MM.1S (cell line): ENCODE results near the gene BRD3.

Experiments
- DNase-seq: peaks from one replicate; pipeline ENCODE4 v3.0.0-alpha.2; 2015
- H2AFZ ChIP-seq: fragments of 300-600 bp; sonication (generic); 2 replicates; pipeline ENCODE4 v1.6.0; 2016; ENCODE audit warnings: antibody characterized with exemption, low read length
- H3F3A ChIP-seq: fragments of 300-600 bp; sonication (generic); 2 replicates; pipeline ENCODE4 v1.6.1; 2016; ENCODE audit warnings: mild to moderate bottlenecking, antibody characterized with exemption, low read length, moderate library complexity, mixed read lengths; ENCODE audit not compliant: insufficient read depth
- H3K27ac ChIP-seq: fragments of 300-600 bp; sonication (generic); 2 replicates; pipeline ENCODE4 v1.5.1; 2016; ENCODE audit warnings: mild to moderate bottlenecking, low read length
- H3K27me3 ChIP-seq: fragments of 300-600 bp; sonication (generic); replicated peaks from 2 replicates; pipeline ENCODE4 v1.6.0; 2016; ENCODE audit warnings: low read length; ENCODE audit not compliant: insufficient read depth
- H3K36me3 ChIP-seq: fragments of 300-600 bp; sonication (generic); replicated peaks from 2 replicates; pipeline ENCODE4 v1.6.1; 2016; ENCODE audit warnings: mild to moderate bottlenecking, low read length, mixed read lengths; ENCODE audit not compliant: insufficient read depth
- H3K4me1 ChIP-seq: fragments of 300-600 bp; sonication (generic); 2 replicates; pipeline ENCODE4 v1.6.1; 2016; ENCODE audit warnings: low read length, mixed read lengths
- H3K4me2 ChIP-seq: fragments of 300-600 bp; sonication (generic); 2 replicates; pipeline ENCODE4 v1.6.0; 2016; ENCODE audit warnings: low read depth, low read length
- H3K4me3 ChIP-seq: fragments of 300-600 bp; sonication (generic); 2 replicates; pipeline ENCODE4 v1.5.1; 2016; ENCODE audit warnings: low read length, mixed read lengths
- H3K79me2 ChIP-seq: fragments of 300-600 bp; sonication (generic); 2 replicates; pipeline ENCODE4 v1.6.1; 2016; ENCODE audit warnings: mixed run types, low read length, mixed read lengths
- H3K9ac ChIP-seq: fragments of 300-600 bp; sonication (generic); 2 replicates; pipeline ENCODE4 v1.6.1; 2016; ENCODE audit warnings: low read length, mixed read lengths
- H3K9me2 ChIP-seq: fragments of 300-600 bp; sonication (generic); replicated peaks from 2 replicates; pipeline ENCODE4 v1.6.1; 2016; ENCODE audit warnings: mild to moderate bottlenecking, low read length, mixed read lengths; ENCODE audit not compliant: insufficient read depth
- H3K9me3 ChIP-seq: fragments of 300-600 bp; sonication (generic); replicated peaks from 2 replicates; pipeline ENCODE4 v1.6.1; 2016; ENCODE audit warnings: mild to moderate bottlenecking, low read length, mixed read lengths; ENCODE audit not compliant: insufficient read depth
- H4K20me1 ChIP-seq: fragments of 300-600 bp; sonication (generic); 2 replicates; pipeline ENCODE4 v1.6.1; 2016; ENCODE audit warnings: mild to moderate bottlenecking, low read length, moderate library complexity, mixed read lengths; ENCODE audit not compliant: insufficient read depth
- EZH2 ChIP-seq: fragments of 300-600 bp; sonication (generic); optimal IDR thresholded peaks from 2 replicates; pipeline ENCODE3; 2017; ENCODE audit warnings: low read depth, mild to moderate bottlenecking, antibody characterized with exemption, low read length, mixed read lengths
- EZH2phosphoT487 ChIP-seq: fragments of 300-600 bp; sonication (generic); IDR thresholded peaks from 2 replicates; pipeline ENCODE4 v1.6.1; 2018; ENCODE audit warnings: antibody characterized with exemption, low read length
- TF ChIP-seq, protein P1 (sequence below): fragments of 300-600 bp; sonication (generic); IDR thresholded peaks from 2 replicates; pipeline ENCODE4 v1.5.1; 2016; ENCODE audit warnings: antibody characterized with exemption, low read length, mixed read lengths

BRD3 gene

DNA sequence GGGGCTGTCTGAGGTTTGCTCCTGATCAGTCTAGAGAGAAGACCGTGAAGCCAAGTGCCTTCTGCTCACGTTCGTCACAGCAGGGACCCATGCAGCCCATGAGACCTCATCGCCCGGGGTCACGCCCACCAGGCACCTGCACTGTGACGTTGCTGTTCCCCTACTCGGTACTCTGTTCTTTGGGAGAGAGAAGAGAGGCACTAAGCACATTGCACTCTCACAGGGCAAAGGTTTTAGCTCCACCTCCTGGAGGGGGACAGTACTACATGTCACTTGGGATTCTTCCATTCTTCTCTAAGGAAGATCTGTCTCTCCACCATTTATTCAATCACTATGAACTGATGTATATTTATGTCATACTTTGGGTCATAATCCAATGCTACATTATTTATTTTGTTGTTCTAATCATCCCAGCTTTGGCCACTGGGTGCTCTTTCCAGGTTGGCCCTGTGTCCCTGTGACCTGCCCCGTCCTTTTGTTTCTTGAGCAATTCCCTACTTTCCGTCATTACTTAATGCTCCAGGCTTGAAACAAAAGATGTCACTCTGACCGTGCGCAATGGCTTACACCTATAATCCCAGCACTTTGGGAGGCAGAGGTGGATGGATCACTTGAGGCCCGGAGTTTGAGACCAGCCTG is 31.4 kb upstream of the BRD3 start:
- H3K9me2 ChIP-seq: no peaks in the 10 kb centered on the region
- H3K9me3 ChIP-seq: no peaks in the 10 kb centered on the region
- no peak overlapping the region for H3K9ac ChIP-seq
- no peak overlapping the region for H3K4me2 ChIP-seq
- H3K79me2 ChIP-seq: no peaks in the 10 kb centered on the region
- no peak overlapping the region for H3K27ac ChIP-seq
- no peaks in the 10 kb centered on the region for H3F3A ChIP-seq
- TF ChIP-seq EZH2: no peak
- TF ChIP-seq, protein P1, sequence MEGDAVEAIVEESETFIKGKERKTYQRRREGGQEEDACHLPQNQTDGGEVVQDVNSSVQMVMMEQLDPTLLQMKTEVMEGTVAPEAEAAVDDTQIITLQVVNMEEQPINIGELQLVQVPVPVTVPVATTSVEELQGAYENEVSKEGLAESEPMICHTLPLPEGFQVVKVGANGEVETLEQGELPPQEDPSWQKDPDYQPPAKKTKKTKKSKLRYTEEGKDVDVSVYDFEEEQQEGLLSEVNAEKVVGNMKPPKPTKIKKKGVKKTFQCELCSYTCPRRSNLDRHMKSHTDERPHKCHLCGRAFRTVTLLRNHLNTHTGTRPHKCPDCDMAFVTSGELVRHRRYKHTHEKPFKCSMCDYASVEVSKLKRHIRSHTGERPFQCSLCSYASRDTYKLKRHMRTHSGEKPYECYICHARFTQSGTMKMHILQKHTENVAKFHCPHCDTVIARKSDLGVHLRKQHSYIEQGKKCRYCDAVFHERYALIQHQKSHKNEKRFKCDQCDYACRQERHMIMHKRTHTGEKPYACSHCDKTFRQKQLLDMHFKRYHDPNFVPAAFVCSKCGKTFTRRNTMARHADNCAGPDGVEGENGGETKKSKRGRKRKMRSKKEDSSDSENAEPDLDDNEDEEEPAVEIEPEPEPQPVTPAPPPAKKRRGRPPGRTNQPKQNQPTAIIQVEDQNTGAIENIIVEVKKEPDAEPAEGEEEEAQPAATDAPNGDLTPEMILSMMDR: peak; percentile 88
- peak; percentile 57 for DNase-seq
- no peak overlapping the region for H3K4me3 ChIP-seq
- no peaks in the 10 kb centered on the region for H3K36me3 ChIP-seq
- no peaks in the 10 kb centered on the region for H3K4me1 ChIP-seq
- peaks cover 87% of the 10 kb centered on the region for H3K27me3 ChIP-seq
- no peaks in the 10 kb centered on the region for H4K20me1 ChIP-seq
- H2AFZ ChIP-seq: no peak overlapping the region

DNA sequence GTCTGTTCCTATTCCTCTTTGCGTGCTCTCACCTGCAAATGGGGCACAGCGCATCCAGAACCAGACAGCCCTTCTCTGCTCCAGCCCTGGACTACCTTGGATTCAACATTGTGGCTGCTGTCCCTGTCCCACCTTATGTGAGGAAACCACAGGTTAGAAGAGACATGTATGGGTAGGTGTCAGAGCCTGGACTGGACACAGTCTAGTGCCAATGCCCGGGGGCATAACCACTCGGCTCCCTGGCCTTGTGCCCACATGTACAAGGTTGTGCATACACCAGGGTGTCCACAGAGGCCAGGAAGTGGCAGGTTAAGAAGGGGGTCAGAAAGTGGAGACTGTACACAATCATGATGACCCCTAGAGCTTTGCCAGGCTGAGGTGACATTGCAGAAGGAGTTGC is 22.1 kb upstream of the BRD3 start:
- Histone ChIP-seq H3K27me3 (peaks cover 62% of the 10 kb centered on the region), H3K4me3 (no peak overlapping the region), H3F3A (no peaks in the 10 kb centered on the region), H3K4me2 (no peak overlapping the region), H3K27ac (no peak overlapping the region), H3K9me3 (no peaks in the 10 kb centered on the region), H3K36me3 (no peaks in the 10 kb centered on the region), H2AFZ (no peak overlapping the region), H4K20me1 (no peaks in the 10 kb centered on the region), H3K9ac (no peak overlapping the region), H3K4me1 (no peaks in the 10 kb centered on the region), H3K9me2 (no peaks in the 10 kb centered on the region), H3K79me2 (no peaks in the 10 kb centered on the region)
- TF ChIP-seq, protein P1: no peak
- TF ChIP-seq EZH2 (no peak), EZH2phosphoT487 (no peak)
- DNase-seq: no peak

- H4K20me1 ChIP-seq: no peaks in the 10 kb centered on the region
- TF ChIP-seq EZH2phosphoT487: no peak
- TF ChIP-seq, protein P1: no peak
- TF ChIP-seq EZH2: no peak
- no peak overlapping the region for H3K4me3 ChIP-seq
- no peak overlapping the region for H2AFZ ChIP-seq
- DNase-seq: no peak
- H3K4me1 ChIP-seq: no peaks in the 10 kb centered on the region
- H3K27ac ChIP-seq: no peak overlapping the region
- no peaks in the 10 kb centered on the region for H3K36me3 ChIP-seq
- no peaks in the 10 kb centered on the region for H3K9me3 ChIP-seq
- peaks cover 64% of the 10 kb centered on the region for H3K27me3 ChIP-seq
- H3F3A ChIP-seq: no peaks in the 10 kb centered on the region
- H3K79me2 ChIP-seq: no peaks in the 10 kb centered on the region
- H3K9me2 ChIP-seq: no peaks in the 10 kb centered on the region
- no peak overlapping the region for H3K4me2 ChIP-seq
- H3K9ac ChIP-seq: no peak overlapping the region
Observed at GRCh38 chr9:134088063-134088725, 20.4 kb upstream of the BRD3 start.
